Measurements from ENCODE around the gene RTF1. TPM values are rescaled to one million over a fixed set of nuclear protein-coding genes. Genes with fewer than 3 reads are reported as not detected.

RTF1 gene
- polyA plus RNA-seq, 1 donor (not counting 4 experiments of a cell fraction or from before 2014, with no cell fraction given), result 28.5 TPM

- no peaks in the 10 kb centered on the region for H3K79me2 ChIP-seq (ENCODE audit: control insufficient read depth, insufficient read depth, low read length)
- no peak overlapping the region for H3K4me2 ChIP-seq (ENCODE audit: control insufficient read depth, extremely low read depth, insufficient read depth, low read depth, low read length)
- no peaks in the 10 kb centered on the region for H3K9me3 ChIP-seq (ENCODE audit: control insufficient read depth, low read depth, low read length)
- dilution Hi-C loops (cut with MboI; ENCODE audit: extremely low pct_ligation_motif_present, low sequenced_read_pairs), result no loop called here
- H3K4me3 ChIP-seq (ENCODE audit: control insufficient read depth in 2 of 3, extremely low read depth in 1 of 3, insufficient read depth in 2 of 3, low read depth in 1 of 3, low read length in 3 of 3), result no peak overlapping the region
- DNase-seq (ENCODE audit: low read depth, low spot score) (no peak), FAIRE-seq (no peak)
- H3K27me3 ChIP-seq (ENCODE audit: control insufficient read depth, extremely low read depth, insufficient read depth, low read length), result peaks cover 30% of the 10 kb centered on the region
- H3K9ac ChIP-seq (ENCODE audit: control insufficient read depth, extremely low read depth, insufficient read depth, low read length), result no peak overlapping the region
- H3K27ac ChIP-seq (ENCODE audit: control insufficient read depth, insufficient read depth, low read length), result no peak overlapping the region
- H4K20me1 ChIP-seq (ENCODE audit: control insufficient read depth, extremely low read depth, insufficient read depth, low read length), result no peaks in the 10 kb centered on the region
- no peak overlapping the region for H2AFZ ChIP-seq (ENCODE audit: control insufficient read depth, low read length)
- TF ChIP-seq CTCF (optimal IDR thresholded peaks at IDR 0.05 in 1 of 3, IDR thresholded peaks at IDR 0.05 in 1 of 3, conservative IDR thresholded peaks at IDR 0.05 in 1 of 3; ENCODE audit: extremely low read depth in 1 of 3, insufficient read depth in 2 of 3, low read length in 3 of 3) (no peak), EZH2 (IDR thresholded peaks at IDR 0.05; ENCODE audit: low read length) (no peak)
- no peaks in the 10 kb centered on the region for H3K36me3 ChIP-seq (ENCODE audit: control insufficient read depth in 2 of 2, extremely low read depth in 1 of 2, insufficient read depth in 2 of 2, low read length in 2 of 2)
- peaks cover 26% of the 10 kb centered on the region for H3K4me1 ChIP-seq (ENCODE audit: control insufficient read depth, extremely low read depth, insufficient read depth, low read length)
- no peaks in the 10 kb centered on the region for H3K9me1 ChIP-seq (ENCODE audit: control insufficient read depth, extremely low read depth, insufficient read depth, low read length)
These were observed 75.0 kb downstream of the RTF1 start for GRCh38 chr15:41491889-41492288.

GRCh38 chr15:41492597-41493204, 75.8 kb downstream of the RTF1 start:
- Histone ChIP-seq H4K20me1 (ENCODE audit: control insufficient read depth, extremely low read depth, insufficient read depth, low read length) (no peaks in the 10 kb centered on the region), H2AFZ (ENCODE audit: control insufficient read depth, low read length) (peak overlapping the region; percentile 81), H3K9me1 (ENCODE audit: control insufficient read depth, extremely low read depth, insufficient read depth, low read length) (no peaks in the 10 kb centered on the region), H3K79me2 (ENCODE audit: control insufficient read depth, insufficient read depth, low read length) (no peaks in the 10 kb centered on the region), H3K9ac (ENCODE audit: control insufficient read depth, extremely low read depth, insufficient read depth, low read length) (peak overlapping the region; percentile 54), H3K4me2 (ENCODE audit: control insufficient read depth, extremely low read depth, insufficient read depth, low read depth, low read length) (peak overlapping the region; percentile 68), H3K9me3 (ENCODE audit: control insufficient read depth, low read depth, low read length) (no peaks in the 10 kb centered on the region), H3K4me1 (ENCODE audit: control insufficient read depth, extremely low read depth, insufficient read depth, low read length) (peaks cover 26% of the 10 kb centered on the region), H3K4me3 (ENCODE audit: control insufficient read depth in 2 of 3, extremely low read depth in 1 of 3, insufficient read depth in 2 of 3, low read depth in 1 of 3, low read length in 3 of 3) (peak overlapping the region in 2 of 3 experiments; percentile 57 to 67), H3K27me3 (ENCODE audit: control insufficient read depth, extremely low read depth, insufficient read depth, low read length) (peaks cover 33% of the 10 kb centered on the region), H3K36me3 (ENCODE audit: control insufficient read depth in 2 of 2, extremely low read depth in 1 of 2, insufficient read depth in 2 of 2, low read length in 2 of 2) (no peaks in the 10 kb centered on the region), H3K27ac (ENCODE audit: control insufficient read depth, insufficient read depth, low read length) (no peak overlapping the region)
- DNase-seq (ENCODE audit: low read depth, low spot score), result no peak
- dilution Hi-C loops (cut with MboI; ENCODE audit: extremely low pct_ligation_motif_present, low sequenced_read_pairs), result no loop called here
- FAIRE-seq, result no peak
- TF ChIP-seq EZH2 (IDR thresholded peaks at IDR 0.05; ENCODE audit: low read length) (no peak), CTCF (optimal IDR thresholded peaks at IDR 0.05 in 1 of 3, IDR thresholded peaks at IDR 0.05 in 1 of 3, conservative IDR thresholded peaks at IDR 0.05 in 1 of 3; ENCODE audit: extremely low read depth in 1 of 3, insufficient read depth in 2 of 3, low read length in 3 of 3) (no peak)

Measured in keratinocyte (primary cell).